Thymus (tissue), 11 donors: ENCODE measurements around the gene RNF44. TPM values are rescaled to one million over a fixed set of nuclear protein-coding genes. Genes with fewer than 3 reads are reported as not detected.

Source experiments
- DNase-seq, 9 donors: peaks; one replicate each; pipeline ENCODE4 v3.0.0-alpha.2; 2013; ENCODE audit warnings: low spot score in 9 of 9, low read depth in 6 of 9, missing footprints in 1 of 9
- H3K27ac ChIP-seq, 2 donors: one replicate each; pipeline ENCODE4 v1.5.1; 2013; ENCODE audit warnings: control low read depth in 1 of 2, low read depth in 1 of 2, low read length in 1 of 2, mild to moderate bottlenecking in 1 of 2, moderate library complexity in 1 of 2
- H3K27me3 ChIP-seq, 2 donors: one replicate each; pipeline ENCODE4 v1.5.1; 2013; ENCODE audit warnings: low read length in 1 of 2; ENCODE audit not compliant: control insufficient read depth in 2 of 2, insufficient read depth in 1 of 2
- H3K36me3 ChIP-seq, 2 donors: one replicate each; pipeline ENCODE4 v1.5.1; 2013; ENCODE audit warnings: low read length in 1 of 2, mild to moderate bottlenecking in 1 of 2, moderate library complexity in 1 of 2; ENCODE audit not compliant: control insufficient read depth in 2 of 2, insufficient read depth in 2 of 2
- H3K4me1 ChIP-seq, 2 donors: one replicate each; pipeline ENCODE4 v1.5.1; 2013; ENCODE audit warnings: low read length in 2 of 2; ENCODE audit not compliant: control insufficient read depth in 2 of 2, insufficient read depth in 2 of 2
- H3K4me3 ChIP-seq, 2 donors: one replicate each; pipeline ENCODE4 v1.5.1; 2013; ENCODE audit warnings: low read length in 2 of 2, control low read depth in 1 of 2, mild to moderate bottlenecking in 1 of 2
- H3K9me3 ChIP-seq, 2 donors: one replicate each; pipeline ENCODE4 v1.5.1; 2013; ENCODE audit warnings: low read length in 1 of 2, mild to moderate bottlenecking in 1 of 2; ENCODE audit not compliant: control insufficient read depth in 2 of 2, insufficient read depth in 1 of 2
- WGBS: extraction: QIAGEN DNeasy Blood & Tissue Kit; methylation state at CpG from one replicate; pipeline ENCODE4 v1.1.7; 2013; 5-methylcytosine and 5-hydroxymethylcytosine counted together
- polyA plus RNA-seq: library from polyadenylated mRNA; stranded (reverse); fragments of 200-250 nt; gene quantifications from one replicate; pipeline ENCODE4 v1.2.3, GENCODE V29; 2013
- total RNA-seq: library from RNA; stranded (reverse); fragments of 120-200 nt; gene quantifications from one replicate; pipeline ENCODE4 v1.2.4, GENCODE V29; 2013
- donor health status: healthy.

The RNF44 gene
- total and polyA plus RNA-seq, 2 donors: 19.3 to 54.8 TPM

DNA sequence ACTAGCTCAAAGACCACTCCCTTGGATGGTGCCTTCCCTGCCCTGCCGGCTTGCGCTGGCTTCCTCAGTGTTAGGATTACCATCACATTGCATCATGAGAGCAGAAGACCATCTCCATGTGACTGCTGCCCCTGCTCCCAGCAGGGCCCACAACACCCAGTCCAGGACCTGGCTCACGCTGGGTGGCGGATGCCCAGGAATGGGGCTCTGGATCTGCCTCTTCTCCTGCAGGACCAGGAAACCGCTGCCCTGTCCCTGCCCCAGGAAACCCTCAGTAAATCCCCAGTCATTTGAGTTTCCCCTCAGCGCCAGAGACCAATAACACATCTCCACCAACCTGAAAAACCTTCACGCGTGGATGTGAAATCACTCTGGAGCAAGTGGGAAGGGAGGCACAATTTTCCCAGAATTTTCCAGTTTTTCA, 3.3 kb upstream of the RNF44 start:
- Histone ChIP-seq H3K4me3 (no peak overlapping the region), H3K4me1 (peaks cover 32 to 56% of the 10 kb centered on the region in 2 donors), H3K9me3 (peaks cover 0 to 3% of the 10 kb centered on the region in 2 donors), H3K36me3 (no peaks in the 10 kb centered on the region), H3K27me3 (no peaks in the 10 kb centered on the region), H3K27ac (peak overlapping the region in 1 of 2 donors; percentile 98)
- 97% methylated on average over 8 of the region's 8 CpGs for WGBS
- DNase-seq: no peak

DNA sequence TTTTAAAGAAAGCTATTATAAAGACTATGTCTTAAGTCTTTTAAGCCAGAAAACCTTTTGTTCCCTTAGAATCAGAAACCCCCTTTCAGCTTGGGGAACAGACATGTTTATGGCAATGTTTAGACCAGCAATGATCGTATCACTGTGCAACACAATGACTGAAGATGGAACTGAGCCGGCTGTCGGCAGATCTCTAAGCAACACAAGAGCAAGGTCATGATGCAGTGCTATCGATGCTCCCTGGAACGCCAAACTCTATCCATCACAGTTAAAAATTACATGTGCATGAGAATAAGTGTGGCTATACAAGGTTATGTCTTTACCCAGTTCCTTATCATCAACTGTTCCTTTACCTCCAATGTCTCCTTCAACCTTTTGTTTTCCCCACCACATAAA, 1.8 kb upstream of the RNF44 start:
- Histone ChIP-seq H3K4me3 (no peak overlapping the region), H3K9me3 (peaks cover 0 to 5% of the 10 kb centered on the region in 2 donors), H3K27me3 (no peaks in the 10 kb centered on the region), H3K4me1 (peaks cover 31 to 60% of the 10 kb centered on the region in 2 donors), H3K27ac (peak overlapping the region in 1 of 2 donors; percentile 100), H3K36me3 (peaks cover 3 to 10% of the 10 kb centered on the region in 2 donors)
- 95% methylated on average over 5 of the region's 5 CpGs for WGBS
- DNase-seq: no peak

- peaks cover 0 to 5% of the 10 kb centered on the region in 2 donors for H3K9me3 ChIP-seq
- H3K4me1 ChIP-seq: peaks cover 33 to 65% of the 10 kb centered on the region in 2 donors
- H3K36me3 ChIP-seq: peaks cover 3 to 10% of the 10 kb centered on the region in 2 donors
- WGBS: 51% methylated on average over 13 of the region's 13 CpGs
- H3K27me3 ChIP-seq: no peaks in the 10 kb centered on the region
- H3K27ac ChIP-seq: peak overlapping the region; percentile 82 to 100
- DNase-seq: no peak
- H3K4me3 ChIP-seq: peak overlapping the region; percentile 8 to 85
Measured at GRCh38 chr5:176538230-176538988, 1.2 kb upstream of the RNF44 start.

GRCh38 chr5:176537554-176538229, 490 bp upstream of the RNF44 start:
- H3K4me1 ChIP-seq: peaks cover 40 to 72% of the 10 kb centered on the region in 2 donors
- under 1% methylated on average over 43 of the region's 43 CpGs for WGBS
- H3K4me3 ChIP-seq: peak overlapping the region; percentile 85 to 98
- H3K36me3 ChIP-seq: peaks cover 7 to 13% of the 10 kb centered on the region in 2 donors
- peak overlapping the region; percentile 99 to 100 for H3K27ac ChIP-seq
- no peaks in the 10 kb centered on the region for H3K27me3 ChIP-seq
- peak; percentile 98 to 100 (median 99) for DNase-seq
- peaks cover 0 to 5% of the 10 kb centered on the region in 2 donors for H3K9me3 ChIP-seq

DNA sequence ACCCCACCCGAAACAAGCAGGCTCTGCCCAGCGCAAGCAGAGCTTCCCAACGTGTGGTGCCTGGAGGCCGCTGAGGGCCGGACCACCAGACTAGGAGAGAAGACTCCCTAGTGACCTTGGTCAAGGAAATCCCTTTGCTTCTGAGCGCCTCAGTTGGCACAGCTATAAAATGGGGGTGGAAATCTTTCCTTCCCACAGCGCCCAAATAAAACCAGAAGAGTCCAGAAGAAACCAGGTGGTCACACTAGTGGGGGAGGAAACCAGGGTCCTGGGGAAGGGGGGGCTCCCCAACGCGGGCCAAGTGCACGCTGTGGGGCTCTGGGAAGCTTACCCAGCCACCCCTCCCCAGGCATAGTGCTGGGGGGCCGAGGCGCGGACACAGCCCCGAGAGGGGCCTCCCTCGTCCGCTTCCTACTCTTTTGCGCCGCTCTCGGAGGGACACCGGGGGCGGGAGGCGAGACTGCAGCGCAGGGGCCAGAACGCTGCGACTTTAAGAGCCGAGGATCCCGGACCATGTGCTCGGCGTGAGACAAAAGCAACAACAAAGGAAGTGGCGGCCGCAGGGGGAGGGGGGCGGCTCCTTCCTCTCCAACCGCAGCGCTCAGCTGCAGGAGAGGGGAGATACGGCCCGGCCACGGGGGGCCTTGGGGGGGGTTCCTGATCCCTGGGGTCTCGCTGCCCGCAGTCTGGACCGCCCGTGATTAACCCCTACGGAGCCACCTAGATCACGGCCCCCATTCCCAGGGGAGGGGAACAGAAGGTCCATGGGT, 885 bp downstream of the RNF44 start:
- Histone ChIP-seq H3K27ac (peak overlapping the region; percentile 99 to 100), H3K9me3 (peaks cover 3 to 11% of the 10 kb centered on the region in 2 donors), H3K4me3 (peak overlapping the region; percentile 85 to 98), H3K4me1 (peaks cover 37 to 72% of the 10 kb centered on the region in 2 donors), H3K36me3 (peaks cover 17 to 25% of the 10 kb centered on the region in 2 donors), H3K27me3 (no peaks in the 10 kb centered on the region)
- DNase-seq: peak in 7 of 9 donors; percentile 68 to 95 (median 85)
- under 1% methylated on average over 43 of the region's 43 CpGs for WGBS

DNA sequence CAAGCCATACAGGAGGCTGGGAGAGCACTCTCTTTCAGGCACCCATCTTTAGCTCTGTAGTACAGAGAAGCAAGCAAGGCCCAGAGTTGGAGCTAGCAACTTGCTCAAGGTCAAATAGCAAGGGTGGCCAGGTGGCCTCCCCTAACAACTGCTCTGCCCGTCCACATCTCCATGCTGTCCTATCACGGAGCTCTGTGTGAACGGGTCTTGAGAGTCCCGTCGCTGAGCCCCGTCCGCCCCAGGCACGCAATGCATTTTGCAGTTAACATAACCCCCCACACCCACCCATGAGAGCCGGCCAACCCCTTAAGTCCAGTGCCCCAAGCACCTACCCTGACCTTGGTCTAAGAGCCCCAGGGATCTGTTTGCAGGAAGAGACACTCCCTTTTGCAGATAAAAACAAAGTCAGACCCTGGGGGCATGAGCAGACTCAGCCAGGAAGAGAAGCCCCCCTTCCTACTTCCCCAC, 1.5 kb downstream of the RNF44 start:
- Histone ChIP-seq H3K27ac (peak overlapping the region; percentile 99 to 100), H3K9me3 (peaks cover 6 to 17% of the 10 kb centered on the region in 2 donors), H3K27me3 (no peaks in the 10 kb centered on the region), H3K4me1 (peaks cover 34 to 72% of the 10 kb centered on the region in 2 donors), H3K4me3 (peak overlapping the region; percentile 85 to 98), H3K36me3 (peaks cover 24 to 31% of the 10 kb centered on the region in 2 donors)
- peak in 1 of 9 donors; percentile 16 for DNase-seq
- WGBS: 1% methylated on average over 9 of the region's 9 CpGs

DNA sequence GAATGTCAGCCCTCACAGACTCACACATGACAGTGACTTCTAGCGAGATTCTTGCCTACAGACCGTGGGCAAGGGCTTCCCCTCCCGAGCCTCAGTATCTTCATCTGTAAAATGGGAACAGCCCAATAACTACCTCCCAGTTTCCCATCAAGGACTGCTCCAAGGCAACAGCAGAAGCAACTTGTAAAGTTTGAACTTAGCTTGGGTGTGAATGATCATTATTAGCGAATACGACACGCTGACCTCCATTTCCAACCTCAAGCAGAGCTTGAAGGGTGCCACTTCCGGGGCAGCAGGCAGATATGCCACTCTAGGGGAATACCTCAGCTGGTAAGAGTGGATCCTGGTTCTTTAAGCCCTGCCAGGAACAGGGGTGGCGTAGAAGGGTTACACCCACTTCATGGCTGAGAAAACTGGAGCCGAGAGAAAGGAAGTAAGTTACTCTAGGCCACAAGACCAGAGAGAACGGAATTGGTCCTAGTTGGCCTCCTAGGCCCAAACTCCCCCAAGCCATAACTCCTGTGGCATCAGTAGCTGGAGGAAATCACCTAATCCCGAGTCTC, 2.0 kb downstream of the RNF44 start:
- Histone ChIP-seq H3K9me3 (peaks cover 8 to 22% of the 10 kb centered on the region in 2 donors), H3K36me3 (peaks cover 29 to 35% of the 10 kb centered on the region in 2 donors), H3K4me3 (peak overlapping the region; percentile 85 to 98), H3K27me3 (no peaks in the 10 kb centered on the region), H3K27ac (peak overlapping the region; percentile 99 to 100), H3K4me1 (peaks cover 34 to 71% of the 10 kb centered on the region in 2 donors)
- DNase-seq: peak in 4 of 9 donors; percentile 42 to 79 (median 50)
- 24% methylated on average over 11 of the region's 11 CpGs for WGBS

- Histone ChIP-seq H3K27me3 (no peaks in the 10 kb centered on the region), H3K4me1 (peaks cover 34 to 69% of the 10 kb centered on the region in 2 donors), H3K27ac (peak overlapping the region; percentile 99 to 100), H3K4me3 (peak overlapping the region; percentile 85 to 98), H3K9me3 (peaks cover 8 to 27% of the 10 kb centered on the region in 2 donors), H3K36me3 (peaks cover 33 to 38% of the 10 kb centered on the region in 2 donors)
- no peak for DNase-seq
- WGBS: 67% methylated on average over 4 of the region's 4 CpGs
Measured at GRCh38 chr5:176534640-176535039, 2.6 kb downstream of the RNF44 start.
